ENCODE results near the gene SYNDIG1.

DNA sequence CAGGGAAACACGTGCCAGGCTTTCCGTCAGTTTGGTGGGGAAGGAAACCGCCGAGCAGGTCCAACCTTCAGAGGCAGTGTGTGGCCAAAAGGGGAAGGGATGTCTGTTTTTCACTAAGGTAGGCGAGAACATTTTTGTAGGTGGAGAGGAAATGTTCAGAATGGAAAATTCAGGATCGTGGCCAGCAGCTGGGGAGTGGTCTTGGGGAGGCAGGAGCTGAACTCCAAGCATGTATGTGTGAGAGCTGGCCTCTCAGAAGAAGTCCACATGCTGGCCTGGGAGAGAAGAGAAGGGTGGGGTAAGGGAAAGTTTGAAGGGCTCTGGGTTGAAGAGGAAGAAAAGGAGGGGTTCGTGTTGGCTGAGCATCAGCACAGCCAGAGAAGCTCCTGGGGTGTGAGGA is 74.9 kb downstream of the SYNDIG1 start:
- TF ChIP-seq, protein P1, sequence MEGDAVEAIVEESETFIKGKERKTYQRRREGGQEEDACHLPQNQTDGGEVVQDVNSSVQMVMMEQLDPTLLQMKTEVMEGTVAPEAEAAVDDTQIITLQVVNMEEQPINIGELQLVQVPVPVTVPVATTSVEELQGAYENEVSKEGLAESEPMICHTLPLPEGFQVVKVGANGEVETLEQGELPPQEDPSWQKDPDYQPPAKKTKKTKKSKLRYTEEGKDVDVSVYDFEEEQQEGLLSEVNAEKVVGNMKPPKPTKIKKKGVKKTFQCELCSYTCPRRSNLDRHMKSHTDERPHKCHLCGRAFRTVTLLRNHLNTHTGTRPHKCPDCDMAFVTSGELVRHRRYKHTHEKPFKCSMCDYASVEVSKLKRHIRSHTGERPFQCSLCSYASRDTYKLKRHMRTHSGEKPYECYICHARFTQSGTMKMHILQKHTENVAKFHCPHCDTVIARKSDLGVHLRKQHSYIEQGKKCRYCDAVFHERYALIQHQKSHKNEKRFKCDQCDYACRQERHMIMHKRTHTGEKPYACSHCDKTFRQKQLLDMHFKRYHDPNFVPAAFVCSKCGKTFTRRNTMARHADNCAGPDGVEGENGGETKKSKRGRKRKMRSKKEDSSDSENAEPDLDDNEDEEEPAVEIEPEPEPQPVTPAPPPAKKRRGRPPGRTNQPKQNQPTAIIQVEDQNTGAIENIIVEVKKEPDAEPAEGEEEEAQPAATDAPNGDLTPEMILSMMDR (IDR thresholded peaks at IDR 0.05): no peak
- TF ChIP-seq RAD21 (conservative IDR thresholded peaks at IDR 0.05 in 1 of 2, IDR thresholded peaks at IDR 0.05 in 1 of 2): no peak
- no peak for TF ChIP-seq HDAC2 (IDR thresholded peaks at IDR 0.05)
- TF ChIP-seq, protein P2, sequence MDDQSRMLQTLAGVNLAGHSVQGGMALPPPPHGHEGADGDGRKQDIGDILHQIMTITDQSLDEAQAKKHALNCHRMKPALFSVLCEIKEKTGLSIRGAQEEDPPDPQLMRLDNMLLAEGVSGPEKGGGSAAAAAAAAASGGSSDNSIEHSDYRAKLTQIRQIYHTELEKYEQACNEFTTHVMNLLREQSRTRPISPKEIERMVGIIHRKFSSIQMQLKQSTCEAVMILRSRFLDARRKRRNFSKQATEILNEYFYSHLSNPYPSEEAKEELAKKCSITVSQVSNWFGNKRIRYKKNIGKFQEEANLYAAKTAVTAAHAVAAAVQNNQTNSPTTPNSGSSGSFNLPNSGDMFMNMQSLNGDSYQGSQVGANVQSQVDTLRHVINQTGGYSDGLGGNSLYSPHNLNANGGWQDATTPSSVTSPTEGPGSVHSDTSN (IDR thresholded peaks at IDR 0.05): no peak
- TF ChIP-seq BHLHE40 (IDR thresholded peaks at IDR 0.05; ENCODE audit: low read depth, low read length): no peak
- no peak for TF ChIP-seq EP300 (IDR thresholded peaks at IDR 0.05)
- TF ChIP-seq POLR2A (IDR thresholded peaks at IDR 0.05; ENCODE audit: low read length): no peak
